ENCODE results near the gene PDE7B. TPM values are rescaled to one million over a fixed set of nuclear protein-coding genes. Genes with fewer than 3 reads are reported as not detected.

PDE7B gene
- polyA plus RNA-seq, 3 donors from 2014 or later, result 0.14 TPM; not detected in 2

DNA sequence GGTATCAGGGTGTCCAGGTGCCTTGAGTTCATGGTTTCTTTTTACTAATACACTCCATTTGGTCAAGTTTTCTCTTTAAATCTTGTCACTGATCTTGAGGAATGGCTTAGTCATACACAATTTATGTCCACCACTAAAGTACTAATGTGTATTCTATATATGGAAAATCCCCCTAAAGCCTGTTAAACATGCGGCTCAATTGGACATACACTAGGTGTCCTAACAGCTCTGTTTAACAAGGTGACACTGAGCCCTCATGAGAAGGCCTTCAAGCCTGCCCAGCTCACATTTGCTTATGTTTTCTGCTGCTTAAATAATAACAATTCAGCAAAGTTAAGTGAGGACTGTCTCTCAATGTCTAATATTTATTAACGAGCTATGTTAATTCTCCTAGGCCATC is 31.5 kb downstream of the PDE7B start:
- Mint-ChIP-seq H3K9me3 (no peaks in the 10 kb centered on the region), H3K4me3 (no peak overlapping the region), H3K36me3 (peaks cover 0 to 10% (median 0%) of the 10 kb centered on the region in 3 donors), H3K4me1 (peaks cover 27 to 35% of the 10 kb centered on the region in 2 donors), H3K27ac (peak overlapping the region in 1 of 6 donors; percentile 90), H3K27me3 (ENCODE audit: low read depth in 3 of 3) (peaks cover 0 to 4% (median 0%) of the 10 kb centered on the region in 3 donors)
- no peak for DNase-seq

GRCh38 chr6:135883536-135883935 is 32.0 kb downstream of the PDE7B start:
- H3K36me3 Mint-ChIP-seq, result peaks cover 0 to 10% (median 0%) of the 10 kb centered on the region in 3 donors
- no peaks in the 10 kb centered on the region for H3K9me3 Mint-ChIP-seq
- no peak overlapping the region for H3K27ac Mint-ChIP-seq
- H3K4me1 Mint-ChIP-seq, result peaks cover 27 to 35% of the 10 kb centered on the region in 2 donors
- no peak overlapping the region for H3K4me3 Mint-ChIP-seq
- no peak for DNase-seq
- H3K27me3 Mint-ChIP-seq (ENCODE audit: low read depth in 3 of 3), result peaks cover 0 to 4% (median 0%) of the 10 kb centered on the region in 3 donors

DNA sequence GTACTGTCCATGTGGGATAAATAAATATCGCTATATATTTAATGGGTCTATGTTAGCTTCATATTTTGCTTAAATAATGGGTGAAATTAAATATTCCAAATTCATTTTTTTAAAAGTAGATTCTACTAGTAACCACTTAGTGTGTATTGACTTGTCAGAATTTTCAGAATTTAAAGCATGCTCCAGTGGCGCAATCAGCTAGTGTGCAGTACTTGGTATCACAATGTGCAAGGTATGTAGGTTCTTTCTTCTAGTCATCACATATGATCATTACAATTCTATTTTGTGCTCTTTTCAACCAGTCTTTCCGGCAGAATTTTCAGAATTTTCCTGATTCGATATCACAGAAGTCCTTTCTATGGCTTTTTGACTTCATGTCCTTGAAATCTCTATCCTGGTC is 32.6 kb downstream of the PDE7B start:
- no peaks in the 10 kb centered on the region for H3K9me3 Mint-ChIP-seq
- H3K4me3 Mint-ChIP-seq, result no peak overlapping the region
- H3K36me3 Mint-ChIP-seq, result peaks cover 0 to 10% (median 0%) of the 10 kb centered on the region in 3 donors
- no peak for DNase-seq
- H3K27me3 Mint-ChIP-seq (ENCODE audit: low read depth in 3 of 3), result peaks cover 0 to 4% (median 0%) of the 10 kb centered on the region in 3 donors
- H3K27ac Mint-ChIP-seq, result no peak overlapping the region
- H3K4me1 Mint-ChIP-seq, result peaks cover 27 to 35% of the 10 kb centered on the region in 2 donors

DNA sequence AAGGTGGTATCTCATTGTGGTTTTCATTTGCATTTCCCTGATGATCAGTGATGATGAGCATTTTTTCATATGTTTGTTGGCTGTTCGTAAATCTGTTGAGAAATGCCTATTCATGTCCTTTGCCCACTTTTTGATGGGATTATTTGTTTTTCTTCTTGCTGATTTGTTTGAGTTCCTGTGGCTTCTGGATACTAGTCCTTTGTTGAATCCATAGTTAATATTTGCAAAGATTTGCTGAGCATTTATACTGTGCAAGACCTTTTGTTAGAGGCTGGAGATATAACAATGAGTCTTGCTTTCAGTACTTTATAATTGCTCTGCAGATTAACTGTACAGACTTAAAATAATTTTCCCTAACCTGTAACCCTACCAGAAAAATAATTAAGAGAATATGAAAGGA is 35.6 kb downstream of the PDE7B start:
- no peak overlapping the region for H3K27ac Mint-ChIP-seq
- no peaks in the 10 kb centered on the region for H3K9me3 Mint-ChIP-seq
- peaks cover 0 to 2% (median 0%) of the 10 kb centered on the region in 3 donors for H3K27me3 Mint-ChIP-seq (ENCODE audit: low read depth in 3 of 3)
- peaks cover 3 to 6% of the 10 kb centered on the region in 2 donors for H3K4me1 Mint-ChIP-seq
- DNase-seq, result no peak
- peaks cover 0 to 10% (median 0%) of the 10 kb centered on the region in 3 donors for H3K36me3 Mint-ChIP-seq
- H3K4me3 Mint-ChIP-seq, result no peak overlapping the region

- Mint-ChIP-seq H3K9me3 (no peaks in the 10 kb centered on the region), H3K36me3 (peaks cover 0 to 6% (median 0%) of the 10 kb centered on the region in 3 donors), H3K27ac (no peak overlapping the region), H3K4me3 (no peak overlapping the region), H3K27me3 (ENCODE audit: low read depth in 3 of 3) (peaks cover 0 to 2% (median 0%) of the 10 kb centered on the region in 3 donors), H3K4me1 (no peaks in the 10 kb centered on the region)
- DNase-seq, result no peak
Measured at GRCh38 chr6:135888818-135889217, 37.3 kb downstream of the PDE7B start.

DNA sequence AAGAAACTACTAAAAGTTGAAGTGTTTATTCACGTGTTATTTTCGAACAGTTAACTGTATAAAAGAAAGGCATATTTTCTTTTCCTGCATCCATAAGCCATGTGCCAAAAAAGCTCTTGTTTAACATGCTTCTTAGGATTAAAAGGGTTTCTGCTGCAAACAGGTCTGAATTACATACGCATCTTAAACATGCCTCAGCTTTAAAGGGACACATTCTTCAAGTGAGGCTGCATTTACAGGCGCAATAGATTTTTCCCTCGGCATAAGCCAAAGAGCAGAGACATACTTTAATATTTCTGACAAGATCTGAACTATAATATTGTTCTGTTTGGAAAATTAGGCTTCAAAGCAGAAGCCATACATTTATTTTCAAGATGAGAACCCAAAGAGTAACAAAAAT is 39.4 kb downstream of the PDE7B start:
- Mint-ChIP-seq H3K4me1 (no peaks in the 10 kb centered on the region), H3K4me3 (no peak overlapping the region), H3K36me3 (peaks cover 0 to 3% (median 0%) of the 10 kb centered on the region in 3 donors), H3K27me3 (ENCODE audit: low read depth in 3 of 3) (peaks cover 0 to 2% (median 0%) of the 10 kb centered on the region in 3 donors), H3K9me3 (no peaks in the 10 kb centered on the region), H3K27ac (no peak overlapping the region)
- no peak for DNase-seq

DNA sequence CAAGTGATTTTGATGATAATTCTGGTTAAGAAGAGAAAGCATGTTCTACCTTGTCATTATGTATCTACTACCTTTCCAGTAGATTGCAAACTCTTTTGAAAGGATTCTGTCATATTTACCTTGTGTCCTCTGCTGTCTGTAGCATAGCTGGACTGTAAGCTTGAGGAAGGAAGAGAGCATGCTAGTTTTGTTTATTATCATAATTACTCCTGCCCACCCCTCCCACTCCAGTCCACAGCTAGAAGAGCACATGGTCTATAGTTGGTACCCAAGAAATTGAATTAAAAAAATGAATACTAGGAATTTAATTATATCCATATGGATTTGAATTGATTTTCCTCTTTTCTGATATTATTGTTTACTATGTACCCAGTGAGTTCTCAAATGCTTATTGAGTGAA is 40.2 kb downstream of the PDE7B start:
- DNase-seq, result no peak
- Mint-ChIP-seq H3K27me3 (ENCODE audit: low read depth in 3 of 3) (peaks cover 0 to 2% (median 1%) of the 10 kb centered on the region in 3 donors), H3K4me3 (no peak overlapping the region), H3K9me3 (no peaks in the 10 kb centered on the region), H3K27ac (no peak overlapping the region), H3K4me1 (peaks cover 2 to 6% of the 10 kb centered on the region in 2 donors), H3K36me3 (peaks cover 0 to 3% (median 0%) of the 10 kb centered on the region in 3 donors)

DNA sequence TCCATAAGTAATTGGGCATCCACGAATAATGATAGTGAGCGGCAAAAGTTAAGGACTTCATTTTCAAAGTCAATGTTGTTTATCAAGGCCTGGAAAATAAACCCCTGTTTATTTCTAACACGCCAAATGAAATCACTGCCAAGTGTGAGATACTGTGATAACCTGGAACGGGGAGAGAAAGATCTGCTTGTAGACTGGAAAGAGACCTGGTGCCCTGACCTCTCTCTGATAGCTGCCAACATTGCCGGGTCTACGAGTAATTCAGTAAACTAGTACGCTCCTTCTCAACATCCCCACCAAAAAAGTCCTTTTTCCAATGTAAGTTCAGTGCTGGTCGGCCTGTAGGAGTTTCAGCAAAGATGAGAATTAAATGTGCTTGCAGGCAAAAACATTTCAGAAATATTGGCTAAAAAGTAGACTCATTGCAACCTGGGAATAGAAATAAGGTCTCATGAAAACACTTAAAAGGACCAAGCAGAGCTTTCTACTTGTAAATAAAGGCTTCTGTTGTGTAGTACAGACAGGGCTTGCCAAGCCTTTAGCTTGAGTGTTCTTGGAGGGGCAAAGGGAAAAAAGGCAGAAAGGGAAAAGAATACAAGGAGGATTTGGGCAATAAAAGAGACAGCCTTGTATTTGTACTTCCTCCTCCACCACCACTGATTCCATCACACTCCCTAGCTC is 43.9 kb downstream of the PDE7B start:
- Mint-ChIP-seq H3K27me3 (ENCODE audit: low read depth in 3 of 3) (peaks cover 0 to 2% (median 1%) of the 10 kb centered on the region in 3 donors), H3K4me3 (no peak overlapping the region), H3K27ac (no peak overlapping the region), H3K4me1 (peaks cover 10 to 17% of the 10 kb centered on the region in 2 donors), H3K36me3 (peaks cover 0 to 3% (median 0%) of the 10 kb centered on the region in 3 donors), H3K9me3 (no peaks in the 10 kb centered on the region)
- no peak for DNase-seq

DNA sequence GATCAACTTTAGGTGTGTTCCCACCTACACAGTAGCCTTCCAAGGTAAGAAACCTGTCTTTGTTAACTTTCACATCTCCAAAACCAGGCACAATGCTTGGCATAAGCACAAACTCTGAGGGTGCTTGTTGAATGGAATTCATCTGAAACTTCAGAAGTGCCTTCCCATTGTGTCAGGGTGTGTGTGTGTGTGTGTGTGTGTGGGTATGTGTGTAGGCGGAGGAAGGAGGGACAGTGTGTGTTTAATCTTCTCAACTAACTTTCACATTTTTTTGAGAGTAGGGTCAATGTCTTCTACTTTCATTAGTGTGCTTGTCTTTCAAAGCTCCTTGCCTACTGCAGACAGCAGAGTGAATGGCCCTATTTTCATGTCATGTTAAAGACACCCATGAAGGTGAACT is 45.6 kb downstream of the PDE7B start:
- Mint-ChIP-seq H3K4me3 (no peak overlapping the region), H3K27ac (peak overlapping the region in 3 of 6 donors; percentile 3 to 50 (median 19)), H3K9me3 (no peaks in the 10 kb centered on the region), H3K4me1 (peaks cover 10 to 17% of the 10 kb centered on the region in 2 donors), H3K36me3 (peaks cover 0 to 3% (median 0%) of the 10 kb centered on the region in 3 donors), H3K27me3 (ENCODE audit: low read depth in 3 of 3) (peaks cover 0 to 1% (median 0%) of the 10 kb centered on the region in 3 donors)
- DNase-seq, result no peak

- Mint-ChIP-seq H3K4me3 (no peak overlapping the region), H3K27me3 (ENCODE audit: low read depth in 3 of 3) (no peaks in the 10 kb centered on the region), H3K4me1 (peaks cover 5 to 9% of the 10 kb centered on the region in 2 donors), H3K27ac (no peak overlapping the region), H3K9me3 (no peaks in the 10 kb centered on the region), H3K36me3 (no peaks in the 10 kb centered on the region)
- no peak for DNase-seq
Measured at GRCh38 chr6:135901774-135902524, 50.4 kb downstream of the PDE7B start.

DNA sequence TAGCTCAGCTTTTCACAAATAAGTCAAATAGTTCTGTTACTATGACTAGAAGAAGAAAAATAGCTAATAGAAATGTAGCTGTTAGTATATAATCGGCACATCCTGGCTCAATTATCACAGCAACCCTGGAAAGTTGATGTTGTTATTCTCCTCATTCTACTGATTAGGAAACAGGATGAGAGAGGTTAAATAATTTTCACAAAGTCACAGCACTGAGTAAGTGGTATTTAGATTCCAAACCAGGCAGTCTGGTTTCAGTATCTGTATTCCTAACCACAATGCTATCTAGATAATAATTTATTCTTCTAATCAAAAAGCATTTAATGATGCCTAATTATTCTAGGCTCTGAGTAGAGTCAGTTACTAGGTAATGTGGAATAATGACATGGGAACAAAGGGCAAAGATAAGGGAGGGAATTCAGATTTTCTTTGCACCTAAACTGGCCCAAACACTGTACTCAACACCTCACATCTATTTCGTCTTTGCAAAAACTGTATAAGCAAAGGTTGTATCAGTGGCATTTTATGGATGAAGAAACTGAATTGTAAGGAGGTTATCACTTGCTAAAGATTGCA is 51.3 kb downstream of the PDE7B start:
- no peak overlapping the region for H3K4me3 Mint-ChIP-seq
- H3K27me3 Mint-ChIP-seq (ENCODE audit: low read depth in 3 of 3), result no peaks in the 10 kb centered on the region
- no peaks in the 10 kb centered on the region for H3K36me3 Mint-ChIP-seq
- no peak overlapping the region for H3K27ac Mint-ChIP-seq
- H3K4me1 Mint-ChIP-seq, result no peaks in the 10 kb centered on the region
- DNase-seq, result no peak
- no peaks in the 10 kb centered on the region for H3K9me3 Mint-ChIP-seq

- H3K36me3 Mint-ChIP-seq, result no peaks in the 10 kb centered on the region
- no peak for DNase-seq
- peaks cover 0 to under 1% of the 10 kb centered on the region in 2 donors for H3K4me1 Mint-ChIP-seq
- no peak overlapping the region for H3K27ac Mint-ChIP-seq
- peaks cover 0 to 1% (median 0%) of the 10 kb centered on the region in 3 donors for H3K27me3 Mint-ChIP-seq (ENCODE audit: low read depth in 3 of 3)
- no peak overlapping the region for H3K4me3 Mint-ChIP-seq
- H3K9me3 Mint-ChIP-seq, result no peaks in the 10 kb centered on the region
Measured at GRCh38 chr6:135904666-135905065, 53.2 kb downstream of the PDE7B start.

- H3K27ac Mint-ChIP-seq, result no peak overlapping the region
- H3K9me3 Mint-ChIP-seq, result no peaks in the 10 kb centered on the region
- no peak for DNase-seq
- H3K27me3 Mint-ChIP-seq (ENCODE audit: low read depth in 3 of 3), result peaks cover 0 to 4% (median 2%) of the 10 kb centered on the region in 3 donors
- no peak overlapping the region for H3K4me3 Mint-ChIP-seq
- peaks cover 0 to 1% of the 10 kb centered on the region in 2 donors for H3K4me1 Mint-ChIP-seq
- H3K36me3 Mint-ChIP-seq, result no peaks in the 10 kb centered on the region
Measured at GRCh38 chr6:135905604-135906300, 54.3 kb downstream of the PDE7B start.

Data from immature natural killer cell (primary cell).